ENCODE measurements around the gene KRTAP5-2. TPM values are rescaled to one million over a fixed set of nuclear protein-coding genes. Genes with fewer than 3 reads are reported as not detected.

The KRTAP5-2 gene
- total RNA-seq, 3 donors from 2014 or later = not detected

- Histone ChIP-seq H3K4me3 (no peak overlapping the region), H3K9me3 (no peaks in the 10 kb centered on the region), H3K36me3 (ENCODE audit: low read depth) (no peaks in the 10 kb centered on the region), H3K4me1 (ENCODE audit: low read depth) (peaks cover 32% of the 10 kb centered on the region)
- ATAC-seq (no peak), DNase-seq (peak in 1 of 3 donors; percentile 12)
- no peak for TF ChIP-seq CTCF (IDR thresholded peaks at IDR 0.05)
- intact Hi-C loops (cut with DNase I, micrococcal nuclease) = no loop called here
These were observed 31.6 kb downstream of the KRTAP5-2 start for GRCh38 chr11:1566381-1567051.

DNA sequence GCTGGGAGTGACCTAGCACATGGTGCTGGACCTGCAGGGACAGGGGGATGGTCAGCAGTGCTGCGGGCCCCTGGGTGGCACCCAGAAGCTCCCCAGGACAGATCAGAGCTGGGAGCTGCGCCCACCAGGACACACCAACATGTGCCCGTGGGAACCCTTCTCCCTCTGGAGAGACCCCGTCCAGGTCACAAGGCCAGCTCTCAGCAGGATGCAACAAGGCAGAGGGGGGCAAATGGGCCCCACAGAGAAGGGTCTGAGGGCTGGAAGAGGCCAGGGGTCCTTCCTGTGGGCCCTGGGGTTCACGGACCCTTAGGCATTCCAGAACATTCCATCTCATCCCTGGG is 32.2 kb downstream of the KRTAP5-2 start:
- Histone ChIP-seq H3K36me3 (ENCODE audit: low read depth) (no peaks in the 10 kb centered on the region), H3K4me3 (no peak overlapping the region), H3K4me1 (ENCODE audit: low read depth) (peaks cover 26% of the 10 kb centered on the region), H3K9me3 (no peaks in the 10 kb centered on the region)
- intact Hi-C loops (cut with DNase I, micrococcal nuclease) = no loop called here
- ATAC-seq = no peak
- no peak for TF ChIP-seq CTCF (IDR thresholded peaks at IDR 0.05)
- DNase-seq = no peak

GRCh38 chr11:1565173-1565903 is 32.8 kb downstream of the KRTAP5-2 start:
- no peak overlapping the region for H3K4me3 ChIP-seq
- ATAC-seq (no peak), DNase-seq (peak in 2 of 3 donors; percentile 35 to 54)
- no peak for TF ChIP-seq CTCF (IDR thresholded peaks at IDR 0.05)
- peaks cover 23% of the 10 kb centered on the region for H3K4me1 ChIP-seq (ENCODE audit: low read depth)
- H3K36me3 ChIP-seq (ENCODE audit: low read depth) = no peaks in the 10 kb centered on the region
- H3K9me3 ChIP-seq = no peaks in the 10 kb centered on the region
- intact Hi-C loops (cut with DNase I, micrococcal nuclease) = no loop called here

DNA sequence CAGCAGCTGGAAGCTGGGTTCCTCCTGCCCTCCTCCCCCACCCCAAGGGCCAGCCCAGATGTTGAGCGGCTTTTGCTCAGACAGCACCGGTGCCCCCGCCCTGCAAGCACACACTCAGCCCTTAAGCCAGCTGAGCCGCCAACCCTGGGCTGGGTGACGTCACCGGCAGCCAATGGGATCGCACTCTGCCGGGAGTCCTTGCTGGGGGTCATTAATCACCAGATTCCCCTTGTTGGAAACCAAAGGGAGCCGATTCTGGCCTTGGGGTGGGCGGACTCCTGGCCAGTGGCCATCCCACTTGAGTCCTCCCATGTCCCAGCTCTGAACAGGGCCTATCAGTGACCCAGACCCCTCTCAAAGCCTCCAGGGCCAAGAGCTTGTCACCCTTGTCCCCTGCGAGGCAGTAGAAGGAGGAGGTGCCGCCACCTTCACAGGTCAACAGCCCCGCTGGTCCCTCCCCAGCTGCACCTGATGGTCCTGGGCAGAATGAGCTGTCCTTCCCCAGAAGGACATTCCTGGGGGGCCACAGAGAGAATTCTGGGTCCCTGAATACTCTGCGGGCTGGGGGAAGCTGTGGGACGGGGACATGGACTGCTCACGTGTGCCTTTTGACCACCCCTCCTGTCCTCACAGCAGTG is 33.4 kb downstream of the KRTAP5-2 start:
- Histone ChIP-seq H3K4me1 (ENCODE audit: low read depth) (peaks cover 27% of the 10 kb centered on the region), H3K4me3 (no peak overlapping the region), H3K36me3 (ENCODE audit: low read depth) (no peaks in the 10 kb centered on the region), H3K9me3 (no peaks in the 10 kb centered on the region)
- intact Hi-C loops (cut with DNase I, micrococcal nuclease) = no loop called here
- DNase-seq = peak; percentile 60 to 82 (median 77)
- peak; percentile 41 for ATAC-seq
- TF ChIP-seq CTCF (IDR thresholded peaks at IDR 0.05) = no peak

DNA sequence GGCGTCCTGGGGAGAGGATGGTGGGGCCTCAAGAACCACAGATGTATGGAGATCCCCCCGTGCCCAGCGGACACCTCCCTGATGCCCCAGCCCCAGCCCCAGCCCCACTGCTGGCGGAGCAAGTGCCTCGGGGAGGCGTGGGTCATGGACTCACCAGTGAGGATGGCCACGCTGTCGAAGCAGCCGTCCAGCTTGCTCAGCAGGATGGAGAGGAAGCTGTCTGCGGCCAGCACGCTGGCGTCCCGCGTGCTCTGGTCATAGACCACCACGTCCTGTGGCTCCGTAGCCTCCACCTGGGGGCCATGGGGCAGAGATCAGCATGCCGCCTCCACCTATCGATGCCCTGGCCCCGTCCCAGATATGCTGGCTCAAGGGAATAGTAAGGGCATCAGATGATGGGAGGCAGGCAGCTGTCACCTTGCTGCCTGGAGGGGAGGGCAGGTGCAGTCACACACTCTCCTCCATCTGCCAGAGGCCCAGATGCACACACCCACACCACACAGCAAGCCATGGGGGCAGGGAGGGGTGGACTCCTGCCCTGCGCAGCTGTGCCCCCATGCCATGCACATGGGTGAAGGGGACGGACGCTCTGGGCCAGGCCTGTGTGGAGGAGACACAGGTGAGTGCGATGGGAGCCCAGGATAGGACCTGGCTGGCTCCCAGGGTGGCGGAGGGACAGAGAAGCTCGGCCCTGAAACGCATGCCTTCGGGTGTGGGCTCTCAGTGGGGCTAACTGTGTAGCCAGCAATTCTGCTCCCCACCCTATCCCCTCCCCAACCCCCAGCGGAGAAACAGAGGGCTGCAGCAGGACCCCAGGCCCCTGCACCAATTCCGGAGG is 34.2 kb downstream of the KRTAP5-2 start:
- intact Hi-C loops (cut with DNase I, micrococcal nuclease) = no loop called here
- H3K4me3 ChIP-seq = no peak overlapping the region
- DNase-seq (peak in 1 of 3 donors; percentile 27), ATAC-seq (no peak)
- peaks cover 27% of the 10 kb centered on the region for H3K4me1 ChIP-seq (ENCODE audit: low read depth)
- no peaks in the 10 kb centered on the region for H3K9me3 ChIP-seq
- TF ChIP-seq CTCF (IDR thresholded peaks at IDR 0.05) = no peak
- H3K36me3 ChIP-seq (ENCODE audit: low read depth) = no peaks in the 10 kb centered on the region
